SH-SY5Y (cell line): ENCODE measurements around the gene TCEAL9.

ENCODE experiments used
- GATA2 ChIP-seq: IDR thresholded peaks from 2 replicates; pipeline ENCODE4 v1.6.1; 2011; ENCODE audit warnings: mild to moderate bottlenecking, low read depth, low read length
- GATA3 ChIP-seq: IDR thresholded peaks from 2 replicates; pipeline ENCODE4 v1.6.1; 2011; ENCODE audit warnings: low read depth, mild to moderate bottlenecking, low read length, moderate library complexity

DNA sequence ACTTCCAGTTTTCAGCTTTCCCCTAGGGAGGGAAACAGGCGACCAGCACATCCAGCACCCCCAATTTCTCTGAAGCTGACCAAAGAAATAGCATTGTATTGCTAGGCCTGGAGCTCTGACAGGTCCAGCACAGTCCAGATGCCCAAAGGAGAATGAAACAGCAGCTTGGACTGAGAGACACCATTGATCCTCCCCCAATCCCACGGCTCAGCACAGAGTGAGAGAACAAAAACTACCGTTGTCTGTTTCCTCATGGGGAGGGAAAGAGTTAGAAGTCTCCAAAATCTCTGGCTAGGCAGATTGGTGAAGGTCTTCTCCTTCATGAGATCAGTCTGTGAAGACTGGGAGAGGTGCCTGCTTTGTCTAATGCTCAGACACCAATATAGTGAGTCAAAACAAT is 17.6 kb upstream of the TCEAL9 start:
- TF ChIP-seq GATA3 (no peak), GATA2 (no peak)
